HG03469 (cell line): Measurements from ENCODE around the gene TTL.
"Not testable (repeated sequence)": the region's sequence is repeated elsewhere in the genome, so short reads cannot be mapped to it uniquely, and the experiment has no call there.

ENCODE experiments used
- ATAC-seq: cut with Tn5 transposase; IDR thresholded peaks from one replicate; pipeline ENCODE4 v1.9.1; 2021; ENCODE audit warnings: mild to moderate bottlenecking, moderate library complexity, moderate number of reproducible peaks; ENCODE audit not compliant: unreplicated experiment

Gene TTL

GRCh38 chr2:112481528-112482233, at the start of gene TTL:
TTL (plus strand) TSS chr2:112482156; CDS start chr2:112482345, 189 bp downstream.
- peak; percentile 43 for ATAC-seq

- not testable (repeated sequence) for ATAC-seq
Measured at GRCh38 chr2:112432390-112432734, 49.6 kb upstream of the TTL start.

- ATAC-seq = not testable (repeated sequence)
Measured at GRCh38 chr2:112432735-112433479, 49.0 kb upstream of the TTL start.

- ATAC-seq = peak; percentile 92
Measured at GRCh38 chr2:112433480-112433879, 48.5 kb upstream of the TTL start, which contains the start of gene RGPD8. RGPD8 (minus strand) TSS chr2:112433645; CDS start chr2:112433453, 192 bp downstream.

- ATAC-seq = no peak
Measured at GRCh38 chr2:112433932-112434730, 47.8 kb upstream of the TTL start.

GRCh38 chr2:112434890-112435715, 46.9 kb upstream of the TTL start:
- ATAC-seq = not testable (repeated sequence)

- ATAC-seq = not testable (repeated sequence)
Measured at GRCh38 chr2:112435716-112436431, 46.1 kb upstream of the TTL start.

GRCh38 chr2:112436993-112437392, 45.0 kb upstream of the TTL start:
- not testable (repeated sequence) for ATAC-seq

GRCh38 chr2:112437405-112437831, 44.5 kb upstream of the TTL start:
- not testable (repeated sequence) for ATAC-seq

- not testable (repeated sequence) for ATAC-seq
Measured at GRCh38 chr2:112438603-112439261, 43.2 kb upstream of the TTL start.

GRCh38 chr2:112444256-112444655, 37.7 kb upstream of the TTL start:
- not testable (repeated sequence) for ATAC-seq

- no peak for ATAC-seq
Measured at GRCh38 chr2:112449854-112450253, 32.1 kb upstream of the TTL start.

- no peak for ATAC-seq
Measured at GRCh38 chr2:112451317-112451716, 30.6 kb upstream of the TTL start.

GRCh38 chr2:112454586-112454985, 27.4 kb upstream of the TTL start:
- ATAC-seq = no peak

GRCh38 chr2:112459372-112459771, 22.6 kb upstream of the TTL start:
- no peak for ATAC-seq

GRCh38 chr2:112462178-112462577, 19.8 kb upstream of the TTL start:
- ATAC-seq = no peak

- no peak for ATAC-seq
Measured at GRCh38 chr2:112463256-112463655, 18.7 kb upstream of the TTL start.

GRCh38 chr2:112465382-112465781, 16.6 kb upstream of the TTL start:
- no peak for ATAC-seq

- ATAC-seq = no peak
Measured at GRCh38 chr2:112472547-112473263, 9.3 kb upstream of the TTL start.
